ENCODE data around the gene GPR137B.

The GPR137B gene

GRCh38 chr1:236128646-236129178, 13.6 kb upstream of the GPR137B start:
- no peaks in the 10 kb centered on the region for H3K36me3 ChIP-seq (ENCODE audit: control insufficient read depth, insufficient read depth, low read length)
- H3K27me3 ChIP-seq (ENCODE audit: control insufficient read depth, insufficient read depth, low read length) = no peaks in the 10 kb centered on the region
- no peak overlapping the region for H3K4me3 ChIP-seq (ENCODE audit: low read depth, low read length)
- H3K4me2 ChIP-seq (ENCODE audit: low read length) = no peak overlapping the region
- no peaks in the 10 kb centered on the region for H3K4me1 ChIP-seq
- no peaks in the 10 kb centered on the region for H3K9me3 ChIP-seq (ENCODE audit: control insufficient read depth, low read length)
- TF ChIP-seq, protein P1, sequence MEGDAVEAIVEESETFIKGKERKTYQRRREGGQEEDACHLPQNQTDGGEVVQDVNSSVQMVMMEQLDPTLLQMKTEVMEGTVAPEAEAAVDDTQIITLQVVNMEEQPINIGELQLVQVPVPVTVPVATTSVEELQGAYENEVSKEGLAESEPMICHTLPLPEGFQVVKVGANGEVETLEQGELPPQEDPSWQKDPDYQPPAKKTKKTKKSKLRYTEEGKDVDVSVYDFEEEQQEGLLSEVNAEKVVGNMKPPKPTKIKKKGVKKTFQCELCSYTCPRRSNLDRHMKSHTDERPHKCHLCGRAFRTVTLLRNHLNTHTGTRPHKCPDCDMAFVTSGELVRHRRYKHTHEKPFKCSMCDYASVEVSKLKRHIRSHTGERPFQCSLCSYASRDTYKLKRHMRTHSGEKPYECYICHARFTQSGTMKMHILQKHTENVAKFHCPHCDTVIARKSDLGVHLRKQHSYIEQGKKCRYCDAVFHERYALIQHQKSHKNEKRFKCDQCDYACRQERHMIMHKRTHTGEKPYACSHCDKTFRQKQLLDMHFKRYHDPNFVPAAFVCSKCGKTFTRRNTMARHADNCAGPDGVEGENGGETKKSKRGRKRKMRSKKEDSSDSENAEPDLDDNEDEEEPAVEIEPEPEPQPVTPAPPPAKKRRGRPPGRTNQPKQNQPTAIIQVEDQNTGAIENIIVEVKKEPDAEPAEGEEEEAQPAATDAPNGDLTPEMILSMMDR (IDR thresholded peaks at IDR 0.05) = no peak
- no peak overlapping the region for H3K9ac ChIP-seq
- no peak overlapping the region for H2AFZ ChIP-seq
- H3K79me2 ChIP-seq = no peaks in the 10 kb centered on the region
- H3K27ac ChIP-seq = no peak overlapping the region

- no peak overlapping the region for H3K4me2 ChIP-seq (ENCODE audit: low read length)
- no peak overlapping the region for H3K9ac ChIP-seq
- no peaks in the 10 kb centered on the region for H3K79me2 ChIP-seq
- no peak overlapping the region for H3K27ac ChIP-seq
- no peaks in the 10 kb centered on the region for H3K27me3 ChIP-seq (ENCODE audit: control insufficient read depth, insufficient read depth, low read length)
- no peaks in the 10 kb centered on the region for H3K4me1 ChIP-seq
- TF ChIP-seq, protein P1 (IDR thresholded peaks at IDR 0.05) = no peak
- no peaks in the 10 kb centered on the region for H3K36me3 ChIP-seq (ENCODE audit: control insufficient read depth, insufficient read depth, low read length)
- no peak overlapping the region for H3K4me3 ChIP-seq (ENCODE audit: low read depth, low read length)
- no peaks in the 10 kb centered on the region for H3K9me3 ChIP-seq (ENCODE audit: control insufficient read depth, low read length)
- H2AFZ ChIP-seq = no peak overlapping the region
Observed at GRCh38 chr1:236129306-236129705, 13.0 kb upstream of the GPR137B start.

DNA sequence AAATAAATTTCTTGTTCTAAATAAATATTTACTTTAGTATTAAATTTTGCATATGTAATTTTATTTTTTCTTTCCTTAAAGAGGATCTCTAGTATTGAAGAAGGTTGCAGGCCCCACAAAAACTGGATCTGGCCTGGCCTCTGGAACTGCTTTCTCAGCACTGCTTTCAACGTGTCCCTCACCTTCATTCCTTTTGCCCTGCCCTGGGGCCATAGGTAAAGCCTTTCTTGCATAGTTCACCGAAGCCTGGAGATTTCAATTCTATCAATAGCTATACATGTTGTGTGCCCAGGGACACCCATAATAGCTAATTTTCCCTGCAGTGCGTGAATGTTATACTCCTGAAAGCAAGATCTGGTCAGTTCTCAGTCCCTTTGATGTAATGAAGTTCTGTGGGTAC, 12.0 kb upstream of the GPR137B start:
- H3K27me3 ChIP-seq (ENCODE audit: control insufficient read depth, insufficient read depth, low read length) = no peaks in the 10 kb centered on the region
- H3K27ac ChIP-seq = no peak overlapping the region
- no peaks in the 10 kb centered on the region for H3K36me3 ChIP-seq (ENCODE audit: control insufficient read depth, insufficient read depth, low read length)
- no peaks in the 10 kb centered on the region for H3K9me3 ChIP-seq (ENCODE audit: control insufficient read depth, low read length)
- H3K9ac ChIP-seq = no peak overlapping the region
- TF ChIP-seq, protein P1 (IDR thresholded peaks at IDR 0.05) = no peak
- H3K4me1 ChIP-seq = no peaks in the 10 kb centered on the region
- H3K4me2 ChIP-seq (ENCODE audit: low read length) = no peak overlapping the region
- no peak overlapping the region for H3K4me3 ChIP-seq (ENCODE audit: low read depth, low read length)
- H3K79me2 ChIP-seq = no peaks in the 10 kb centered on the region
- H2AFZ ChIP-seq = no peak overlapping the region

- no peaks in the 10 kb centered on the region for H3K4me1 ChIP-seq
- H3K79me2 ChIP-seq = no peaks in the 10 kb centered on the region
- no peak overlapping the region for H3K4me2 ChIP-seq (ENCODE audit: low read length)
- TF ChIP-seq, protein P1 (IDR thresholded peaks at IDR 0.05) = no peak
- no peaks in the 10 kb centered on the region for H3K9me3 ChIP-seq (ENCODE audit: control insufficient read depth, low read length)
- no peak overlapping the region for H3K4me3 ChIP-seq (ENCODE audit: low read depth, low read length)
- H3K27ac ChIP-seq = no peak overlapping the region
- no peaks in the 10 kb centered on the region for H3K36me3 ChIP-seq (ENCODE audit: control insufficient read depth, insufficient read depth, low read length)
- no peak overlapping the region for H3K9ac ChIP-seq
- no peak overlapping the region for H2AFZ ChIP-seq
- no peaks in the 10 kb centered on the region for H3K27me3 ChIP-seq (ENCODE audit: control insufficient read depth, insufficient read depth, low read length)
Observed at GRCh38 chr1:236131916-236132315, 10.4 kb upstream of the GPR137B start.

DNA sequence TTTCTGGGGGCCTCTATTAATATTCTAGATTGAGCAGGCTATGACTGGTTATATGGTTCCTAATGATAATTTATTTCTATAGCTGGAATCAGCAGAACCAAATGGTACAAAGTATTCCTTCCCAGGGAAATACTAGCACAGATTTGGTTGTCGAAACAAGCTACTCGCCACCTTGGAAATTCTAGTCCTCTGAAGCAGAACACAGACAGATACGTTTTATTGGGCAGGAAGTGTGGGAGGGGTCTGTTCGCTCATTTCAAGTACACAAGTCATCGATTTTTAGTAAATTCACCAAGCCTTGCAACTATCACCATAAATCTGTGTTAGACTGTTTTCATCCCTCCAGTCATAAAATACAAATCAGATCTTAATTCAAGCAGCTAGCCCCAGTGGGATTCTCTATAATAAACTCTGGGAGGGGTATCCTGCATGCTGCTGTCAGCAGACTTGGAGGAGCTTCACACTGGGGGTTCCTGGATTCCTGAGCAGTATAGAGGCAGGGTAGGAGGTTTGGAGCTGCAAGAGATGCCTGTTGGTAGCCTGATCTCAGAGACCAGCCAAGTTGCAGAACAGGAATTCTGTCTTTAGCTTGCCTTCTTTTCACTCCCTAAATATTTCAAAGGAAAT, 9.8 kb upstream of the GPR137B start:
- H3K4me3 ChIP-seq (ENCODE audit: low read depth, low read length) = no peak overlapping the region
- H3K9me3 ChIP-seq (ENCODE audit: control insufficient read depth, low read length) = no peaks in the 10 kb centered on the region
- TF ChIP-seq, protein P1 (IDR thresholded peaks at IDR 0.05) = no peak

More for the DNA sequence above, 9.8 kb upstream of the GPR137B start:
- no peaks in the 10 kb centered on the region for H3K36me3 ChIP-seq (ENCODE audit: control insufficient read depth, insufficient read depth, low read length)
- H3K27ac ChIP-seq = no peak overlapping the region
- no peak overlapping the region for H2AFZ ChIP-seq
- no peak overlapping the region for H3K4me2 ChIP-seq (ENCODE audit: low read length)
- H3K27me3 ChIP-seq (ENCODE audit: control insufficient read depth, insufficient read depth, low read length) = no peaks in the 10 kb centered on the region
- H3K79me2 ChIP-seq = no peaks in the 10 kb centered on the region
- H3K4me1 ChIP-seq = no peaks in the 10 kb centered on the region
- H3K9ac ChIP-seq = no peak overlapping the region
